ENCODE results near the gene PRRG2. TPM values are rescaled to one million over a fixed set of nuclear protein-coding genes. Genes with fewer than 3 reads are reported as not detected.

Gene PRRG2
- total and polyA plus RNA-seq, 5 donors from 2014 or later: 0.84 TPM; not detected in 4

Other genes with a start within 250 kb of the PRRG2 start
- gene CD37, start 245.9 kb upstream of the PRRG2 start, total RNA-seq: 351 TPM
- 100 to 1,000 TPM; 149 to 187 (median 162) TPM for gene CD37, start 245.9 kb upstream of the PRRG2 start, polyA plus RNA-seq
- gene TEAD2, start 218.9 kb upstream of the PRRG2 start, total RNA-seq: not detected
- gene TEAD2, start 218.9 kb upstream of the PRRG2 start, polyA plus RNA-seq: not detected
- not detected for gene DKKL1, start 217.4 kb upstream of the PRRG2 start, total RNA-seq
- gene DKKL1, start 217.4 kb upstream of the PRRG2 start, polyA plus RNA-seq: not detected
- gene KASH5, start 193.1 kb upstream of the PRRG2 start, total RNA-seq: not detected
- gene KASH5, start 193.1 kb upstream of the PRRG2 start, polyA plus RNA-seq: not detected
- not detected for gene PTH2, start 157.9 kb upstream of the PRRG2 start, total RNA-seq
- gene PTH2, start 157.9 kb upstream of the PRRG2 start, polyA plus RNA-seq: not detected
- not detected for gene GFY, start 155.9 kb upstream of the PRRG2 start, total RNA-seq
- not detected for gene GFY, start 155.9 kb upstream of the PRRG2 start, polyA plus RNA-seq
- not detected for gene SLC17A7, start 139.8 kb upstream of the PRRG2 start, total RNA-seq
- not detected for gene SLC17A7, start 139.8 kb upstream of the PRRG2 start, polyA plus RNA-seq
- gene PIH1D1, start 129.5 kb upstream of the PRRG2 start, total RNA-seq: 150 TPM
- 100 to 1,000 TPM; 109 to 144 (median 118) TPM for gene PIH1D1, start 129.5 kb upstream of the PRRG2 start, polyA plus RNA-seq
- 41.0 TPM for gene ALDH16A1, start 128.1 kb upstream of the PRRG2 start, total RNA-seq
- gene ALDH16A1, start 128.1 kb upstream of the PRRG2 start, polyA plus RNA-seq: 10 to 100 TPM; 32.7 to 47.1 (median 42.3) TPM
- gene FLT3LG, start 107.1 kb upstream of the PRRG2 start, total RNA-seq: 250 TPM
- 100 to 1,000 TPM; 103 to 154 (median 112) TPM for gene FLT3LG, start 107.1 kb upstream of the PRRG2 start, polyA plus RNA-seq
- 3,622 TPM for gene RPL13A, start 93.7 kb upstream of the PRRG2 start, total RNA-seq
- gene RPL13A, start 93.7 kb upstream of the PRRG2 start, polyA plus RNA-seq: 1,000 to 10,000 TPM; 1,768 to 2,996 (median 2,546) TPM
- gene RPS11, start 84.9 kb upstream of the PRRG2 start, total RNA-seq: 2,000 TPM
- gene RPS11, start 84.9 kb upstream of the PRRG2 start, polyA plus RNA-seq: 1,000 to 10,000 TPM; 1,810 to 2,513 (median 2,330) TPM
- gene FCGRT, start 68.7 kb upstream of the PRRG2 start, total RNA-seq: 23.3 TPM
- gene FCGRT, start 68.7 kb upstream of the PRRG2 start, polyA plus RNA-seq: 10 to 100 TPM; 43.0 to 63.0 (median 49.8) TPM
- 3.6 TPM for gene RCN3, start 53.3 kb upstream of the PRRG2 start, total RNA-seq
- gene RCN3, start 53.3 kb upstream of the PRRG2 start, polyA plus RNA-seq: 1 to 10 TPM; 1.5 to 5.5 (median 2.5) TPM
- 124 TPM for gene NOSIP, start 760 bp upstream of the PRRG2 start, total RNA-seq
- 100 to 1,000 TPM; 262 to 385 (median 285) TPM for gene NOSIP, start 760 bp upstream of the PRRG2 start, polyA plus RNA-seq
- 50.2 TPM for gene PRR12, start 9.9 kb downstream of the PRRG2 start, total RNA-seq
- under 1 TPM; 0.05 to 0.18 (median 0.16) TPM for gene PRR12, start 9.9 kb downstream of the PRRG2 start, polyA plus RNA-seq
- 4.6 TPM for gene RRAS, start 58.8 kb downstream of the PRRG2 start, total RNA-seq
- 10 to 100 TPM; 17.7 to 22.1 (median 19.8) TPM for gene RRAS, start 58.8 kb downstream of the PRRG2 start, polyA plus RNA-seq
- gene SCAF1, start 60.9 kb downstream of the PRRG2 start, total RNA-seq: 47.4 TPM
- under 1 TPM in 3 of 4 donors, not detected in 1; 0.53 to 0.88 (median 0.75) TPM for gene SCAF1, start 60.9 kb downstream of the PRRG2 start, polyA plus RNA-seq
- gene IRF3, start 84.5 kb downstream of the PRRG2 start, total RNA-seq: 235 TPM
- gene IRF3, start 84.5 kb downstream of the PRRG2 start, polyA plus RNA-seq: 100 to 1,000 TPM in 1 of 4 donors, 10 to 100 TPM in 3; 76.4 to 104 (median 95.9) TPM
- gene BCL2L12, start 84.6 kb downstream of the PRRG2 start, total RNA-seq: 13.6 TPM
- 10 to 100 TPM; 13.6 to 15.3 (median 15.1) TPM for gene BCL2L12, start 84.6 kb downstream of the PRRG2 start, polyA plus RNA-seq
- 59.2 TPM for gene PRMT1, start 96.0 kb downstream of the PRRG2 start, total RNA-seq
- 100 to 1,000 TPM; 101 to 118 (median 105) TPM for gene PRMT1, start 96.0 kb downstream of the PRRG2 start, polyA plus RNA-seq
- 1.7 TPM for gene ADM5, start 108.3 kb downstream of the PRRG2 start, total RNA-seq
- gene ADM5, start 108.3 kb downstream of the PRRG2 start, polyA plus RNA-seq: under 1 TPM in 2 of 4 donors, not detected in 2; 0.10 to 0.34 TPM
- 0.47 TPM for gene CPT1C, start 109.8 kb downstream of the PRRG2 start, total RNA-seq
- under 1 TPM in 3 of 4 donors, not detected in 1; 0.41 to 0.84 (median 0.73) TPM for gene CPT1C, start 109.8 kb downstream of the PRRG2 start, polyA plus RNA-seq
- gene TSKS, start 182.0 kb downstream of the PRRG2 start, total RNA-seq: not detected
- under 1 TPM; 0.41 to 0.77 (median 0.45) TPM for gene TSKS, start 182.0 kb downstream of the PRRG2 start, polyA plus RNA-seq
- 49.5 TPM for gene AP2A1, start 185.7 kb downstream of the PRRG2 start, total RNA-seq
- 1 to 10 TPM; 5.2 to 7.4 (median 5.6) TPM for gene AP2A1, start 185.7 kb downstream of the PRRG2 start, polyA plus RNA-seq
- gene FUZ, start 232.0 kb downstream of the PRRG2 start, total RNA-seq: 15.8 TPM
- gene FUZ, start 232.0 kb downstream of the PRRG2 start, polyA plus RNA-seq: 1 to 10 TPM; 4.0 to 8.4 (median 4.9) TPM
- 67.9 TPM for gene MED25, start 237.0 kb downstream of the PRRG2 start, total RNA-seq
- 10 to 100 TPM; 12.7 to 23.6 (median 19.9) TPM for gene MED25, start 237.0 kb downstream of the PRRG2 start, polyA plus RNA-seq